PFSK-1 (cell line): ENCODE data around the gene ALKBH2.

Experiments used
- FOXP2 ChIP-seq: optimal IDR thresholded peaks from 2 replicates; pipeline ENCODE3; 2011; ENCODE audit warnings: borderline replicate concordance, control low read depth, inconsistent platforms; ENCODE audit not compliant: insufficient read depth; ENCODE audit errors: extremely low read length, extremely low read depth
- POLR2AphosphoS5 ChIP-seq: IDR thresholded peaks from 2 replicates; pipeline ENCODE4 v1.6.1; 2012; ENCODE audit warnings: low read depth, mild to moderate bottlenecking, control low read depth, low read length, moderate library complexity
- SIN3A ChIP-seq: IDR thresholded peaks from 2 replicates; pipeline ENCODE4 v1.6.1; 2012; ENCODE audit warnings: mild to moderate bottlenecking, low read length, moderate library complexity, borderline replicate concordance; ENCODE audit not compliant: insufficient read depth
- TAF1 ChIP-seq: IDR thresholded peaks from 2 replicates; pipeline ENCODE4 v1.6.1; 2012; ENCODE audit warnings: low read length, control low read depth, borderline replicate concordance; ENCODE audit not compliant: insufficient read depth
- TF ChIP-seq, protein P1 (sequence below), 2 experiments: IDR thresholded peaks; 2 replicates each; pipeline versions ENCODE4 v1.6.1 to v1.8.0; 2011 to 2012; ENCODE audit warnings: low read depth in 2 of 2, low read length in 2 of 2, control low read depth in 1 of 2, inconsistent platforms in 1 of 2, mild to moderate bottlenecking in 1 of 2, moderate library complexity in 1 of 2; ENCODE audit not compliant: insufficient read depth in 1 of 2

ALKBH2 gene

DNA sequence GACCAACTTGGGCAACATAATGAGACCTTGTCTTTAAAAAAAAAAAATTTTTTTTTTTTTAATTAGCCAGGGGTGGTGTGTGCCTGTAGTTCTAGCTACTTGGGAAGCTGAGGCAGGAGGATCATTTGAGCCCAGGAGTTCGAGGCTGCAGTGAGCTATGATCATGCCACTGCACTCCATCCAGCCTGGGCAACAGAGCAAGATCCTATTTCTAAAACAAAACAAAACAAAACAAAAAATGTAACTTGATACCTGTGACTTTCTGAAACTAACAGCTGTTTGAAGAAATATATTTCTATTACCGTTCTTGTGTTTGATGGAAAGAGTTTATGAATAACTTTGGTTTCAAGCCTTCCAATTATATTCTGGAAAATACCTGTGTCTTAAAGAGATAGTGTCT lies 21.4 kb upstream of the ALKBH2 start:
- TF ChIP-seq TAF1 (no peak), SIN3A (no peak), POLR2AphosphoS5 (no peak), FOXP2 (no peak)
- TF ChIP-seq, protein P1, sequence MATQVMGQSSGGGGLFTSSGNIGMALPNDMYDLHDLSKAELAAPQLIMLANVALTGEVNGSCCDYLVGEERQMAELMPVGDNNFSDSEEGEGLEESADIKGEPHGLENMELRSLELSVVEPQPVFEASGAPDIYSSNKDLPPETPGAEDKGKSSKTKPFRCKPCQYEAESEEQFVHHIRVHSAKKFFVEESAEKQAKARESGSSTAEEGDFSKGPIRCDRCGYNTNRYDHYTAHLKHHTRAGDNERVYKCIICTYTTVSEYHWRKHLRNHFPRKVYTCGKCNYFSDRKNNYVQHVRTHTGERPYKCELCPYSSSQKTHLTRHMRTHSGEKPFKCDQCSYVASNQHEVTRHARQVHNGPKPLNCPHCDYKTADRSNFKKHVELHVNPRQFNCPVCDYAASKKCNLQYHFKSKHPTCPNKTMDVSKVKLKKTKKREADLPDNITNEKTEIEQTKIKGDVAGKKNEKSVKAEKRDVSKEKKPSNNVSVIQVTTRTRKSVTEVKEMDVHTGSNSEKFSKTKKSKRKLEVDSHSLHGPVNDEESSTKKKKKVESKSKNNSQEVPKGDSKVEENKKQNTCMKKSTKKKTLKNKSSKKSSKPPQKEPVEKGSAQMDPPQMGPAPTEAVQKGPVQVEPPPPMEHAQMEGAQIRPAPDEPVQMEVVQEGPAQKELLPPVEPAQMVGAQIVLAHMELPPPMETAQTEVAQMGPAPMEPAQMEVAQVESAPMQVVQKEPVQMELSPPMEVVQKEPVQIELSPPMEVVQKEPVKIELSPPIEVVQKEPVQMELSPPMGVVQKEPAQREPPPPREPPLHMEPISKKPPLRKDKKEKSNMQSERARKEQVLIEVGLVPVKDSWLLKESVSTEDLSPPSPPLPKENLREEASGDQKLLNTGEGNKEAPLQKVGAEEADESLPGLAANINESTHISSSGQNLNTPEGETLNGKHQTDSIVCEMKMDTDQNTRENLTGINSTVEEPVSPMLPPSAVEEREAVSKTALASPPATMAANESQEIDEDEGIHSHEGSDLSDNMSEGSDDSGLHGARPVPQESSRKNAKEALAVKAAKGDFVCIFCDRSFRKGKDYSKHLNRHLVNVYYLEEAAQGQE (IDR thresholded peaks at IDR 0.05; ENCODE audit: insufficient read depth in 1 of 2, low read depth in 2 of 2, low read length in 2 of 2): no peak

DNA sequence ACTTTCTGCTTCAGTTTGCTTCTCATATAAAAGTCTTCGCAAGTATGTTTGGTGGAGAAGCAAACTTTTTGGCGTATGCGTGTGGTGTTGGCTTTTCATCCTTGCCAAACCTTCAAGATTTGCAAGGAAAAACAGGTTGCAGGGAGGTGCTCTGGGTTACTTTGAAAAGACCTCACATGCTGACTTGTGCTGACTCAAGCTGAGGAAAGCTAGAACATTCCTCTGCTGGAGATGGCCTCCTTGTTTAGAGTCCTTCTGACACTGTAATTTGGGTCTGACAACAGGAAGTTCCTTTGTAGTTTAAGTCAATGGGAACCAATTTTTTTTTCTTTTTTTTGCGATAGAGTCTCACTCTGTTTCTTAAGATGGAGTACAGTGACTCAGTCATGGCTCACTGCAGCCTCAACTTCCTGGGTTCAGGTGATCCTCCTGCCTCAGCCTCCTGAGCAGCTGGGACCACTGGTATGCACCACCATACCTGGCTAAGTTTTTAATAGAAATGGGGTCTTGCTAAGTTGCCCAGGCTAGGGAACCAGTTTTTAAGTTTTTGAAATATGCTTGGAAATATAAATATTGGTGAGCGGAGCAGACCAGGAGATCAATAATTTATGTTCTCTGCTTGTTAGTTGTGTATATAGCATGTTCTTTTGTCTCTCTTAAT lies 20.5 kb upstream of the ALKBH2 start:
- TF ChIP-seq TAF1 (no peak), POLR2AphosphoS5 (no peak)
- TF ChIP-seq, protein P1 (IDR thresholded peaks at IDR 0.05; ENCODE audit: insufficient read depth in 1 of 2, low read depth in 2 of 2, low read length in 2 of 2): no peak

DNA sequence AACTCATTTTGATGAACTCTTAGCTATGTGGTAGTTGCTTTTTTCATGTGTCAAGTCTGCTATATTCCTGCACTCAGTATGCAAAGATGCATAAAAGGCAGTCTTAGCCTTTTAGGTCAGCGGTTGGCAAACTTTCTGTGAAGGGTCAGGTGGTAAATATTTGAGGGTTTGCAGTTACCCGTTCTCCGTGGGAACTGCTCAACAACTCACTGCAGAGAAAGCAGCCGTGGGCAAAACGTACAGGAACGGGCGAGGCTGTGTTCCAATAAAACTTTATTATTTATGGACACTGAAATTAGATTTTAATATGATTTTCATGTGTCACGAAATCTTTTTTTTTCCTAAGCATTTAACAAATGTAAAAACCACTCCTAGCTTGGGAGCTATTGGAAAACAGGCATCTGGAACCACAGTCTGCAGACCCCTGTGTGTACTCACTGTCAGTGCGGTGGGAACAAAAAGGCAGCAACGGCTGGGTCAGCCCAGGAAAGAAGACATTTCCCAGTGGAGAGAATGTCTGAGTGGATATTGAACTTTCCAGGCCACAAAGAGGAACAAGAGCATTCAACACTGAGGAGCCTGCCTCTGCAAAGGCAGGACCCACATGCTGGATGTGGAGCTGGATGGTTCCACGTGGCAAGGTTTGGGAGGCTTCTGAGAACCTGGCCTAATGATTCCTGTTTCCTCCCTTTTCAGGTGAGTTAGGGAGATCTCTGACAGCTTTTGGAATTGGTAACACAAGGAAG lies 19.6 kb upstream of the ALKBH2 start:
- TF ChIP-seq, protein P1 (IDR thresholded peaks at IDR 0.05; ENCODE audit: insufficient read depth in 1 of 2, low read depth in 2 of 2, low read length in 2 of 2): no peak
- TF ChIP-seq POLR2AphosphoS5 (no peak), SIN3A (no peak), TAF1 (no peak), FOXP2 (no peak)

DNA sequence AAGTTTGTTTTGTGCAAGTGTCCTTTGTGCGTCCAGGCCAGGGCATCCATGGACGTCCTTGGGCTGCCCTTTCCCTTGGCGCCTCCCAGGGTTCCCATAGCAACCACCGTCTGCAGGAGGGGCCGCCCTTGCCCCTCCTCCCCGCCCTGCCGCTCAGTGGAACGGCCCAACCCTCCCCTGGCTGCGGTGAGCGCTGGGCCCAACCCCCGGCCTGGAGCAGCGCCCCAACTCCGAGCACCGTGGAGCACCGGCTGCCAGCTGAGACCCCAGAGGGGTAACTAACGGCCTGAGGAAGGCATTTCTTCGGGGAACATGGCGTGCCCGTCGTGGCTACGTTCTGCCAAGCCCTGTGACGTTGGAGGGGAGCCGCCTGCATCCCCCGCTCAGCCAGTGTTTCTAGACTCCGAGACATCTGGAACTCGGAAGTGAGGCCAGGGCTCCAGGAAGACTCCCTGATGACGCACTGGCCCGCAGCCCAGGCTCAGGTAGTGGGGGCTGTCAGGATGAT lies 17.8 kb upstream of the ALKBH2 start:
- TF ChIP-seq, protein P1 (IDR thresholded peaks at IDR 0.05; ENCODE audit: insufficient read depth in 1 of 2, low read depth in 2 of 2, low read length in 2 of 2): no peak
- peak; percentile 63 for TF ChIP-seq POLR2AphosphoS5
- peak; percentile 37 for TF ChIP-seq FOXP2
- no peak for TF ChIP-seq SIN3A
